GM12873 (cell line): ENCODE measurements around the gene NTM.
A peak's percentile ranks its signal among the peaks of the same experiment; 100 is the strongest.

Experiments
- CTCF ChIP-seq: IDR thresholded peaks from 2 replicates; pipeline ENCODE4 v1.5.1; 2012; ENCODE audit warnings: low read depth, mild to moderate bottlenecking, moderate library complexity, low read length, control low read depth; ENCODE audit not compliant: insufficient read depth; ENCODE audit errors: missing control alignments

NTM gene

GRCh38 chr11:131495423-131495822, 125.0 kb downstream of the NTM start:
- TF ChIP-seq CTCF, result no peak

GRCh38 chr11:131498631-131499160, 128.3 kb downstream of the NTM start:
- no peak for TF ChIP-seq CTCF

GRCh38 chr11:131499199-131499598, 128.8 kb downstream of the NTM start:
- TF ChIP-seq CTCF, result no peak

GRCh38 chr11:131503017-131503416, 132.6 kb downstream of the NTM start:
- no peak for TF ChIP-seq CTCF

- TF ChIP-seq CTCF, result peak; percentile 32
These were observed 134.0 kb downstream of the NTM start for GRCh38 chr11:131504199-131504949.

- no peak for TF ChIP-seq CTCF
These were observed 135.9 kb downstream of the NTM start for GRCh38 chr11:131506348-131506747.

GRCh38 chr11:131510662-131511061, 140.2 kb downstream of the NTM start:
- no peak for TF ChIP-seq CTCF
